Middle frontal gyrus (tissue), 1 donor: Measurements from ENCODE around the gene PXMP2.

Source experiments
- DNase-seq: peaks from one replicate; pipeline ENCODE4 v3.0.0-alpha.2; 2015; ENCODE audit warnings: low spot score; ENCODE audit errors: extremely low spot score

PXMP2 gene

DNA sequence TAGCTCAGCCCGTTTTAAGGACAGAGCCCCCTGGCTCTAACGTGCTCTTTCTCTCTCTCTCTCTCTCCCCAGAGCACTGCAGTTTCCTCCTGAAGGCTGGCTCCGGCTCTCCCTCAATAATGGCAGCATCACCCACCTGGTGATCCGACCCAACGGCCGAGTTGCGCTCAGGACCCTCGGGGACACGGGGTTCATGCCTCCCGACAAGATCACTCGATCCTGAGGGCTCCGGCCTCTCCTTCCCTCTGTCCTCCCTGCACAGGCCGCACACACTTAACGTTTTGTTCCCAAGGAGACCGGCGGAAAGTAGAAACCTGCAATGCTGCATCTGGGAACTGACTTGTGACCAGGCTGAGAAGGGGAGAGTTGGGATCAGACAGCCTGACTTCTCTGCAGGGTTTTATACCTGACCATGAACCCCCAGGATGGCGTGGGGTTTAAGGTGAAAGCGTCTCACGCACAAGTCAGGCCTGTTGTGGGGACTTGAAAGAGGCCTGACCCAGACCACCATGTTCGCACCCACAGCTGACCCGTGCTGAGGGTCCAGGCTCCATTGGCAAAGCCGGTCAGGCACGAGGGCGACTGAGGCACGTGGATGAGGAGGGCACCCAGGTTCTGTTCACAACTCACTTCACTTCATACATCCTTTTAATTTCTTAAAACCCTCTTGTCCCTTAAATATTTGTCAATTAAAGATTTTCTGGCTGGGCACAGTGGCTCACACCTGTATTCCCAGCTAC, 33.4 kb downstream of the PXMP2 start:
- DNase-seq, result no peak

DNA sequence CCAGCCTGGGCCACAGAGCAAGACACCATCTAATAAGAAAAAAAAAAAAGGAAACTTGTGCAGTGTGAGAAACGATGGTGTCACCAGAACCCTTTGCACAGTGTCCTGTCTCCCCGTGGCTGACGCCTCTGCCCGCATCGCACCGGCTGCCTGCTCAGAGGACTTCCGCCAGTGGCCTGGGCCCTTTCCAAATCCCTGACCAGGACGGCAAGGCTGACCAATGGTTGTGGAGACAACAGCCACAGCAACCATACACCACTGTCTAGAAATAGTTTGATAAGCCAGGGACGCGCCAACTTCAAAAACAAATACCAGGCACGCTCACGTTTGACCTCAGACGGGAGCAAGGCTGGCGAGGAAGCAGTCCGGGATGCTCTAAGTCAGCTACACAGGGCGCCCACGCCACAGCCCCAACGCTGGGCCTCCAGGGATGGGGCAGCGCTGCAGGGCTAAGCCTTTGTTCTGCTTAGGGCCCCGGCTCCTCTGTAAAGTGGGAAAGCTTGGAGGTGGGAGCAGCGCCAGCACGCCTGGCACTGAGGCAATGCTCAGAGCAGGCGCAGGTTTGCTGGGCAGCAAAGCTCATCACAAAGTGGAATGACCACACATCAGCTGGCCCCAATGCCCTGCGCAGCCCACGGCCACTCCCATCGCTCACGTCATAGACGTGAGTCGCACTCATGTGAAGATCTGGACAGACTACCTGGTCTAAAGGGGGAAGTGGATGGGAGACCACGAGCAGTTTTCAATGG, 35.8 kb downstream of the PXMP2 start:
- DNase-seq, result no peak

DNA sequence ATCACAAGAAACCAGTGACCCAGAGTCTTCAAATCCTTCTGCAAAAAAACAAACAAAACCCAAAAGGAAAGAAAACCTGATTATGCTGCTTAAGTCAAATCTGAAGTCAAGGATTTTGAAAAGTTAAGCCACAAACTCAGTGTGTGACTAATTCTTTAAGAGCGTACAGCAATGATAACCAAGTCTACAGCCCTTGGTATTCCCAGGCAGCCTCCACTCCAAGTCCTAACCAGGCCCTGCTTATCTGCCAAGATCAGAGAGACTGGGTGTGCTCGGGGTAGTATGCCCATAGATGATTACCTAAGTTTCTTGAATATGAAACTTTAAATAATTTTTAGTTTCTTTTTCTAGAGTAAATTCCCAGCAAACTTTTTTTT, 36.4 kb downstream of the PXMP2 start:
- DNase-seq, result no peak

DNA sequence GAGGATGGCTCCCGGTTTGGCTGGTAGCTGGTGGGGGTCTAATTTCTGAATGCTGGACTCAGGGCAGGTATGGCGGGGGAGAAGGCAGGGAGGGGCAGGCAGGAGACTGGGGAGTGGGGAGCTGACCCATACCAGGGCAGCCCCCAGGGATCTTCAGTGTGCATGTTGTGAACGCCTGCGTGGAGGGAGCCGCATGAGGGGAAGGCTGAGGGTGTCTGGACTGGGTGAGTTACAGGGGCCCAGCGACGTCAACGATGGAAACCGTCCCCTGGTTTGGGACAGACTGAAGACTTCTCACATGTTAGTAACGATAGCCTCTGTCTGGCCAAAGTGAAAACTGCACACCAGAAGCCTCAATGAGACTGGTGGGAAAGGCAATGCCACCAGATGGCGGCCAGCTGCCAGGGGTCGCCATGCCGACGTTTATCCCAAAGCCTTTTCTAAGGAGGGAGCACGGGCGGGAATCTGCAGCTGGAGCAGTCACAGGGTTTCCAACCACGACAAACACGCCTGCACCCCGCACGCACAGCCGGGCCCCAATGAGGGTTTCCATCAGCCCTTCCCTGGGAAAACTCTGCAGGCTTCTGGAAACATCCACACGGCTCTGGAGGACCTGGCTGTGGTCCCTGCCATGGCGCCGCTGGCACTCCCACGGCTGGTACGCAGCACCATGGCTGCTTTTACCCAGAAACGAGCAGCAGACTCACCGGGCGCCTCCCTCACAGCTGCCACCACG, 37.3 kb downstream of the PXMP2 start:
- DNase-seq, result no peak

DNA sequence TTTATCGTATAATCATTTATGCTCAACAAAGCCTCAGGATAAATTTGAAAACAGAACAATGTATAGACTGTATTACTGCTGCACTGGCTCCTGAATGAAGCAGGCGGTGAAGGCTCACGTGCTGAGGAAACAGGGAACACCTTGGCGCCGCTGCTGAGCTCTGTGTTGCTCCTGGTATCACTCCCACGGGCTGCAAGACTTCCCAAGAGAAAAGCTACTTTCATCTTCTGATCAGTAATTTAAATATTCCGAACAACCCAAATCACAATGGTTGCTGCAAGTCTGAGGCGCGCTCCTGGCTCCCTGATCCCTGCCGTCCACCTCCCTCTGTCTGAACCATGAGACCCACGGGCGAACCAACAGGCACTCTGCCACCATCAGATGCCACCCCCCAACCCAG, 39.0 kb downstream of the PXMP2 start:
- no peak for DNase-seq

DNA sequence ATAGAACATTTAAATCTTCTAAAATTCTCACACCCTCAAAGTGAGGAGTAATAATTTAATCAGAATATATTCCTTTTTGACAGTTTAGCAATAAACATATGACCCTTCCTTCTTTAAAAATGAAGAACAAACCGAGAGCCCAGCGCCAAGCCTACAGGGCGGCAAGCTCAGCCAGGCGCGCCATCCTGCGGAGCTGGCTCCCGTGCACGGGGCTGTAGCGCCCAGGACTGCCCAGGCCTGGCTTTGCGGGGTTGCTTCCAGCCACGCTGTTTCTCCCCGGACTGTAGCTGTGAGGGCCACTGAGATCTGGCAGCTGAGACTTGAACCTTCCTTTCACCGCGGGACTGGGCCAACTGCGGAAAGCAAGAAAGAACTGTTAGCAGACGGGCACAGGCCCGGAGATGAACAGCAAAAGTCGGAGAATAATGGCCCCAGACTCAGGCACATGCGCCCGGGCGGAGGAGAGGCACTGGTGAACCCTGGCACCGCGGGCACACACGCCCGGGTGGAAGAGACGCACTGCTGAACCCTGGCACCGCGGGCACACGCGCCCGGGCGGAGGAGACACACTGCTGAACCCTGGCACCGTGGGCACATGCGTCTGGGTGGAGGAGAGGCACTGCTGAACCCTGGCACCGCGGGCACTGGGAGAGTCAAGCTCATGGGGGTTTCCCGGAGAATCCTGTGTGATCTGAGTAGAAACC, 39.9 kb downstream of the PXMP2 start:
- no peak for DNase-seq

DNA sequence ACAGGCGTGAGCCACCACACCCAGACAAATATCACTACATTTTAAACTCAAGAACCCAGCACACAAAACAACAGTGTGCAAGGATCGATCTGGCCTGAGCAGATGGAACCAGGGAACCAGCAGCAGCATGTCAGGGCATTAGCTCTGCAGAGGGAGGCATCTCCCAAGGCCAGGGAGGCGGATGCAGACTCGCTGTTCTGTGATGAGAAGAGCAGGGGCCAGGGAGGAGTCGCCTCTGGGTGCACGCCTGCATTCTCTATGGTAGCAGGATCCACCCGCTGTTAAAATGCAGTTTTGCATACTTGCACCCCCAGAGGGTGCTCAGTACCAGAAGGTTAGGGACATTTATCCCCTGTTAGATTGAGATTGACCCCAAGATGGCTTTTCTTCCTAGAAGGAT, 41.1 kb downstream of the PXMP2 start:
- no peak for DNase-seq

DNA sequence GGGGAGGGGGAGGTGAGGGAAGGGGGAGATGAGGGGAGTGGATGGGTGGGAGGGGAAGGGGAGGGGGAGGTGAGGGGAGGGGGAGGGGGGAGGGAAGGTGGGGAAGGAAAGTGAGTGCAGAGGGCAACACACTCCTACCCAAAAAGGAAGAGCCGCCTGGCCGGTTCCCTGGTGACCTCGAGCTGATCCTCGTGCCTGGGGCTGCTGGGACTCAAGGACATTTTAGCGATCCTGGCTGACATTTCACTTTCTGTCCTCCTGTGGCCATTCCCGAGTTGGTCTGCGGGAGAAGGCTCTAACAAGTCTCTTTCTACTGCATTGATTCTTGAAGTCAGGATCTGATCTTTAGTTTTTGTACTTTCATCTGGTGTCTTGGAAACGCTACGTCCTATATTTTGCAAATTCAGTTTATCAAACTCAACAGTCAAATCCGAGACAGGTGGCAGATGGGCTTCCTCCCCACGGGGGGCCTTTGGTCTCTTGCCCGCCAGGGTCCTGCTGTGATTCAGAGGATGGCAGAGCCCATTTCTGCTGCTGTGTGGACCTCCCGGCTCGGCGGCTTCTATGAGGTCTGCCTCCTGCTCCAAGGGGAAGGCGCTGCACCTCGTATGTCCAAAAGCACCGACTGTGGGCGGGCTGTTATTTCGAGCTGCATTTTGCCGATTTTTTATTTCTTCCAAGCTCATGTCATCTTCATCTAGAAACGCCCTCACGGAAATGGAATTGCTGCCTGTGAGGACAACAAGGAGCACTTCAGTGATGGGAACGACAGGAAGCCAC, 42.3 kb downstream of the PXMP2 start:
- DNase-seq, result peak; percentile 31

DNA sequence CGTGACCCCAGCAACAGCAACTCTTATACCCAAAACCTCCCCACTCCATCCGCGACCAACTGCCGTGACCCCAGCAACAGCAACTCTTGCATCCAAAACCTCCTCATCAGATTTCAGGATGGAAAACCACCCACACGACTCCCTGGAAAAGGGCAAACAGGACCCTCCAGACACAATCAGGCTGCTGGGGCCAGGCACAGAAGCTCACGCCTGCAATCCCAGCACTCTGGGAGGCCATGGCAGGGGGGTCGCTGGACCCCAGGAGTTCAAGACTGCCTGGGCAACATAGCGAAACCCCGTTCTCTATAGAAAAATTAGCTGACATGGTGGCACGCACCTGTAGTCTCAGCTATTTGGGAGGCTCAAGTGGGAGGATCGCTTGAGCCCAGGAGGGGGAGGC, 43.0 kb downstream of the PXMP2 start:
- no peak for DNase-seq

DNA sequence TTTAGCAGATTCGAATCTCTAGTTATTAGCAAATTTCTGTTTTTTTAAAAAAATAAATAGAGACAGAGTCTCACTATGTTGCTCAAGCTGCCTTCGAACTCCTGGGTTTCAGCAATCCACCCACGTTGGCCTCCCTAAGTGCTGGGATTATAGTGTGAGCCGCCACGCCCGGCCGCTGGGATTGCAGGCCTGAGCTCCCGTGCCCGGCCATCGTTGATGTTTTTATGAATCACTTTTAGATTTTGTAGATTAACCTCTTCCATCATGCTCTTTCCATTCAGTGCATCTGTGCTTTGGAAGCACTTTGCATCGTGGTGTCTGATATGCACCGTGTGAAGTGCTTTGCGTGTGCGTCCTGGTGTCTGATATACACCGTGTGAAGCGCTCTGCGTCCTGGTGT, 44.2 kb downstream of the PXMP2 start:
- no peak for DNase-seq

DNA sequence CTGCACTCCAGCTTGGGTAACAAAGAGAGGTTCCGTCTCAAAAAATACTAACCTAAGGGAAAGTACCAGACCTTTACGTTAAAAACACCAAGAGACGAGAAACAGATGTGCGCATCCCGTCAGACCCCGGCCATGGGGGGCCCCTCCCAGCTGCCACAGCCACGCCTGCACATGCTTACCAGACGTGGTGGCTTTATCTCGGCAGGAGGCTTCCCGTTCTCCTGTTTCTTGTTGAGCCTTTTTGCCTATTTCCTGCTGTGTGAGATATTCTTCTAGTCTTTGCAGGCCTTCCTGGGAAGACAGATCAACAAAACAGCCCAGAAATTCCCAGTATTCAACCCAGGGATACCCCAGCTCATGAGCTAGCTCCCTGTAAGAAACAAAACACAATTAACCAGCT, 46.8 kb downstream of the PXMP2 start:
- DNase-seq, result no peak

DNA sequence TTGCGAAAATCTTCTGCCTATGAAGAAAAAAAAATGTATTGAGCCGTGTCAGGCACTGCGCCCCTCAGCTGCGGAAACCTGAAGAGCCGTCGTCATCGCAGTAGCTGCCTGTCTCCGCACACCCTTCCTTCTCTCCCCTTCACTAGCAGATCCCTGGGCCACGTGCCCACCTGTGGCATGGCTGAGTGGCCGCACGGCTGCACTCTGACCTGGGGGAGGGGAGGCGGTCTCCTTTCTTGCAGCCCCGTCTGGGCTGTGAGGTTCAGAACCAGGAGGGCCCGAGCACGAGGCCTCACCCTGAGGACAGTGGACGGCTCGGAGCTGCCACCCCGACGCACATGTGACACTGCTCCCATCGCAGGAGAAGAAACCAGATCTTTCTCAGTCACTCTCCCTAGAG, 48.1 kb downstream of the PXMP2 start:
- no peak for DNase-seq

DNA sequence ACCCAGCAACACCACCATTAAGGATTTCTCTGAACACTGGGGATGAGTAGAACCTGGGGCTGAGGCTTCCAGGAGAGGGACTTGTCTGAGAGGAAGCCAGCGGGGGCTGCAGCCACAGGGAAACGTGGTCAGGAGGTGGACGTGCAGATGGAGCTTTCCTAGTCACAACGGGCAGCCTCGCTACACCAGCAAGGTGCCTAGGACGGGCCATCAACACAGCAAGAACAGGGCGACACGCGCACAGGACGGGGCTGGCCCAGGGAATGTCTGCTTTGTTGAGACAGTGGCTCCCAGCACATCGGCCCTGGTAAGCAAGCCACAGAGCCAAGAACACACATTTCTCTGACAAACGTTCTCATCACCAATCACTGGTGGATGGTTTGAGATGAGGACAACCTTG, 49.0 kb downstream of the PXMP2 start:
- no peak for DNase-seq

DNA sequence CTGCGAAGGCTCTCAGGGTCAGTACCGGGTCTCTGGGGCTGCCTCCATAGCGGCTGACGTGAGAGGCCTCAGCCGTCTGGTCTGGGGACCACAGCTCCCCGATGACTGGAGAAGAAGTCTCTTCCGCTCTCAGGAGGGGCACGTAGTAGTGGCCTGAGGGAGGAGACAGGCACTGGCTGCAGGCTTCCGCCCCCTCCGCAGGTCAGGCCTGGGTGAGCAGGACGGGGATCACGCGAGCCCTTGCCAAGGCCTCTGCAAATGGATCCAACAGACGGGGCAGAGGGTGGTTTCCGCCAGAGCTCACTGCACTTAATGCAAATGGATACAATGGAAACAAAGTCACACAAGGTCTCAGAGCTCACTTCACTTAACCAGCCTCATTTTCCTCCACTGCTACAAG, 49.5 kb downstream of the PXMP2 start:
- no peak for DNase-seq

DNA sequence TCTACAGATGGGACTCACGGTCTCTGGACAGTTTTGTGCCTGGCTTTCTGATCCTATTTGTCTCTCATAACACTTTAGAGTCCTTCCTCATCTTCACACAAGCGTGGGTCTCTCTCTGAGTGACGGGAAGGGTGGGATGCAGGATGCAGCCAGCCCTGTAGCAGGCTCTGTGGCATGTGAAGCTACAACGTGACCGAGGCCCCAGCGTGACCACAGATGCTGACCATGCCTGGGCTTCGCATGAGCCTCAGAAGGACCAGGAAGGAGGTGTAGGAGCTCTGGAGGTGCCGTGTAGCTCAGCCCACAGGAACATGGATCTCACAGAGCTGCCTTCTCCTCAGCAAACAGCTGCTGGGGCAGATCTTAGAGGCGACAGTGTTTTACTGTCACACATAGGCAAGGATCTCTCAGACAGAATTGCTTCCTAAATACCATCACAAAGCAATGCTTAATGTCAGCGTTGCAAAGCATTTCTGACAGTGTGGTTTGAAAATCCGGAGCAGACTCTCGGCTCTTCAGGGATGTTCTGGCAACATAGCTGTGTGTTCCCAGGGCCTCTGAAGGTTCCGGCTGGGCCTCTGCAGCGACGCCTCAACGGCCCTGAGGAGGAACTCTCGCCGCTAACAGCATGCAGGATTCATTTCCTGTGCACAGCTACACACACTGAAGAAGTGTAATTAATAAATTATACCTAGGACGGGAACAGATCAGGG, 52.4 kb downstream of the PXMP2 start:
- no peak for DNase-seq

DNA sequence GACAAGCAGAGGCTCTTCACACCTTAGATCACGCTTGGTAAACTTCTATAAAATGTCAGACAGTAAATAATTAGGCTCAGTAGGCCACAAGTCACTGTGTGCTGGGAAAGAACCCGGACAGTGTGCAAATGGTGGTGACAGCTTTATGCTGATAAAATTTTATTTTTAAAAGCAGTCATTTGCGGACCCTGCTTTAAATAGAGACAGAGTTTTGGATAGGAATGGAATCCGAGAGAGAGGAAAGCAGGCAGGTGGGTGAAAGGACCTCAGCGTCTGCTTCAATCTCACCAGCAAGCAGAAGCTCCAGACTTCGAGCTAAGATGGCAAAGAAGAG, 52.9 kb downstream of the PXMP2 start:
- no peak for DNase-seq

DNA sequence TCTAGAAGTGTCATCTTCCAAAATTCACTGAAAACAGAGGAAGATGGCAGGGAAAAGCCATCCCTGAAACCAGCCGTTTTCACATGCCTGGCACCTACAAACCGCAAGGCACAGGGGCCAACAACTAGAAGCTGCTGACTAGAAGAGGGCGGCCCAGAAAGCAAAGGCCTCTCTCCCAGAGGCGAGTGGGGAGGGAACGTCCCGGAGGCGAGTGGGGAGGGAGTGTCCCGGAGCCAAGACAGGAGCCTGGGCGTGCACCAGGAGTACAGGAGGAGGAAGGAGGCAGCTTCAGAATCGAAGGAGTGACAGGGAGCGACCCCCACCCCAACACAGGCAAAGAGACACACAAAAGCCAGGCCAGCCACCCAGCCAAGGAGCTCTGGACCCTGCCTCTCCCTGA, 53.3 kb downstream of the PXMP2 start:
- DNase-seq, result no peak

DNA sequence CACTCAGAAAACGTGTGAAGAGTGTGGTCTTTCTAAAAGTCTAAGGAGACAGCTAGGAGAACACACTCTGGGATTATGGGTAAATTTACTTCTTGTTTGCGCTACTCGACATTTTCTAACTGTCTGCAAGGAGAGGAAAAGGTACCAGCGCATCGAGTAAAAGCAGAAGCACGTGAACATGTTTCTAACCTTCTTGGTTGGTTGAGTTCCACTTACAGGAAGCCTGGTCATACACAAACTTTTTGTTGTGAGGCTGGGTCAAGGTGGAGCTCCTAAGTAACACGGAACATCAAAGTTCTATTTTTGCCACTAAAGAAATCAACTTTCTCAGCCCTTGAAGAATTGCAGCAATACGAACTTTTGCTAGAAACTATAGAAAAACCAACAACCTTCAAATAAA, 54.2 kb downstream of the PXMP2 start:
- DNase-seq, result no peak

DNA sequence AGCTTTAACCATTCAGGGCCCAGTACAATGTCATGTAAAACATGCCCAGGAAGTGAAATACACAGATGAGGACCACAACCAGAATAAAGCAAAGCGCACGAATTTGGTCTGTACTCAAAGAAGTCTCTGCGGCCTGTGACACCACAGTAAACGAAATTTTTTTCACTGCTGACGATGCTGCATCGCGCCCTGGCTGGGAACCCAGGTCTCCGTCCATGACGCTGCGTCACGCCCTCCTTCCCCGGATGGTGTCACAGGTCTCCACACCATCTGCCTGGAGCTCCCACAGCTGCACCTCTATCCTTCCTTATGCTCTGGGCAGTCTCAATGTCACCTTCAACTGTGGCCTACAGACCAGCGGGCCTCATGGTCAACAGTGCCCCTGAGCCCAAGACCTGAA, 56.4 kb downstream of the PXMP2 start:
- DNase-seq, result no peak

DNA sequence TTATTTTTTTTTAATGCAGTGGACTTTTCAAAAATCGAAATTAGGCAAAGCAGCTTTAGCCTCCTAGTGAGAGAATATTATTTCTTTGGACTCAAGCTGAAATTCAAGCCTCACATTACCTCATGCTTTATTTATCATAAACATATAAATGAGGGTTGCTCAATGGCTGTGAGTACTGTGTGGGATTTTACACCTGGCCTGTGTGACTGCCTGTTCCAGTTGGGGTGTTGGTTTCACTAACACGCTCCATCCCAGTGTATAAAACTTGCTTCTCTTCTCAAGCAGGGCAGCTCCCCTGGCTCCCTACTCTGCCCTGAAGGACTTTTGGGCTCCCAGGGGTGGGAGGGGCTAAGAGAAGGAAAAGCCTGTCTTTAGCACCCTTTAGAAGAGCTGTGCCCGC, 59.2 kb downstream of the PXMP2 start:
- no peak for DNase-seq

DNA sequence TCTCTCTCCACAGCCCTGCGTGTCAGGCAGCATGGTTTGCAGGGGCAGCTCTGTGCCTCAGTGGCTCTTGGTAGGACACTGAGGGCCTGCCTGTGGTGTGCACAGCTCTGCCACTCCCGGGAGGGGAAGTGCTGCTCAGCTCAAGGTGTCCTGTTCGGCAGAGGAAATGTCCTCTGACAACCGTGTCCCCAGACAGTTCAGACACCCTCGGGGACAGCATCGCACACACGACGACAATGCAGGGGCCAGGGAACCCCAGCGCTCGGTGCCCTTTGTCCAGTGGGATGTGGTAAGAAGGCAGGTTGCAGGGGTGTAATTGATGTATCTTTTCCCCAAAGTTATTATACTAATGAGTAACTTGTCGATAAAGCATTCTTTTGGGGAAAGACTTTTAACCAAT, 60.0 kb downstream of the PXMP2 start:
- no peak for DNase-seq
